GM19397 (cell line): ENCODE results near the gene UBE2E2.

Experiments
- ATAC-seq: cut with Tn5 transposase; IDR thresholded peaks from one replicate; pipeline ENCODE4 v1.9.1; 2021; ENCODE audit warnings: mild to moderate bottlenecking, moderate library complexity; ENCODE audit not compliant: unreplicated experiment

UBE2E2 gene

GRCh38 chr3:23239211-23240068, 36.3 kb downstream of the UBE2E2 start:
- ATAC-seq: no peak

GRCh38 chr3:23240171-23240785, 37.2 kb downstream of the UBE2E2 start:
- ATAC-seq: no peak

- ATAC-seq: no peak
Measured at GRCh38 chr3:23241256-23241655, 38.1 kb downstream of the UBE2E2 start.

GRCh38 chr3:23242106-23242505, 39.0 kb downstream of the UBE2E2 start:
- ATAC-seq: no peak

GRCh38 chr3:23244324-23245041, 41.4 kb downstream of the UBE2E2 start:
- no peak for ATAC-seq

GRCh38 chr3:23246651-23247050, 43.5 kb downstream of the UBE2E2 start:
- no peak for ATAC-seq

GRCh38 chr3:23248594-23249131, 45.5 kb downstream of the UBE2E2 start:
- no peak for ATAC-seq

- ATAC-seq: no peak
Measured at GRCh38 chr3:23249961-23250360, 46.8 kb downstream of the UBE2E2 start.

GRCh38 chr3:23252122-23252521, 49.0 kb downstream of the UBE2E2 start:
- no peak for ATAC-seq

- peak; percentile 65 for ATAC-seq
Measured at GRCh38 chr3:23253214-23253613, 50.1 kb downstream of the UBE2E2 start.

- peak; percentile 36 for ATAC-seq
Measured at GRCh38 chr3:23254282-23254681, 51.2 kb downstream of the UBE2E2 start.

- ATAC-seq: no peak
Measured at GRCh38 chr3:23254835-23255234, 51.7 kb downstream of the UBE2E2 start.

- no peak for ATAC-seq
Measured at GRCh38 chr3:23256741-23257435, 53.8 kb downstream of the UBE2E2 start.

GRCh38 chr3:23258110-23258509, 55.0 kb downstream of the UBE2E2 start:
- no peak for ATAC-seq

- ATAC-seq: no peak
Measured at GRCh38 chr3:23259515-23259914, 56.4 kb downstream of the UBE2E2 start.

GRCh38 chr3:23262766-23263165, 59.6 kb downstream of the UBE2E2 start:
- ATAC-seq: no peak

- ATAC-seq: no peak
Measured at GRCh38 chr3:23263796-23264195, 60.7 kb downstream of the UBE2E2 start.

GRCh38 chr3:23264413-23264812, 61.3 kb downstream of the UBE2E2 start:
- no peak for ATAC-seq

GRCh38 chr3:23270423-23270822, 67.3 kb downstream of the UBE2E2 start:
- ATAC-seq: no peak

- no peak for ATAC-seq
Measured at GRCh38 chr3:23271876-23272741, 69.0 kb downstream of the UBE2E2 start.
